Naive B cell (primary cell): ENCODE measurements around the gene RNF145. TPM values are rescaled to one million over a fixed set of nuclear protein-coding genes. Genes with fewer than 3 reads are reported as not detected.
"Not testable (repeated sequence)": the region's sequence is repeated elsewhere in the genome, so short reads cannot be mapped to it uniquely, and the experiment has no call there.

Experiments
- ATAC-seq, 2 donors: fragments of 150-1000 bp; cut with Tn5 transposase; 2 replicates each; pipeline ENCODE4 v1.10.0; 2021; ENCODE audit warnings: low read depth in 2 of 2, mild to moderate bottlenecking in 2 of 2, moderate library complexity in 2 of 2
- DNase-seq: peaks from one replicate; pipeline ENCODE4 v3.0.0; 2022
- H3K27ac Mint-ChIP-seq, 6 donors: one replicate each; pipeline ENCODE4 v1.8.0; 2020 to 2022; ENCODE audit warnings: mild to moderate bottlenecking in 6 of 6, mixed read lengths in 6 of 6, moderate library complexity in 5 of 6, inconsistent platforms in 2 of 6
- H3K27me3 Mint-ChIP-seq, 3 donors: one replicate each; pipeline ENCODE4 v1.8.0; 2021 to 2022; ENCODE audit warnings: mixed read lengths in 3 of 3, mild to moderate bottlenecking in 1 of 3
- H3K36me3 Mint-ChIP-seq, 2 donors: one replicate each; pipeline ENCODE4 v1.8.0; 2020 to 2022; ENCODE audit warnings: mixed read lengths in 2 of 2, inconsistent platforms in 1 of 2, mild to moderate bottlenecking in 1 of 2
- H3K4me1 Mint-ChIP-seq, 3 donors: one replicate each; pipeline ENCODE4 v1.8.0; 2020 to 2022; ENCODE audit warnings: mixed read lengths in 3 of 3, inconsistent platforms in 1 of 3, mild to moderate bottlenecking in 1 of 3, moderate library complexity in 1 of 3
- H3K4me3 Mint-ChIP-seq, 8 donors: one replicate each; pipeline ENCODE4 v1.8.0; 2020 to 2022; ENCODE audit warnings: mild to moderate bottlenecking in 8 of 8, mixed read lengths in 8 of 8, moderate library complexity in 8 of 8, inconsistent platforms in 2 of 8
- H3K9me3 Mint-ChIP-seq, 7 donors: one replicate each; pipeline ENCODE4 v1.8.0; 2020 to 2022; ENCODE audit warnings: mixed read lengths in 7 of 7, mild to moderate bottlenecking in 5 of 7, inconsistent platforms in 2 of 7, moderate library complexity in 1 of 7
- polyA plus RNA-seq, 6 donors: library from polyadenylated mRNA; unstranded; fragments of 300-500 nt; fragmentation: Illumina TruSeq; gene quantifications; one replicate each; pipeline ENCODE4 v1.2.3, GENCODE V29; 2021; ENCODE audit warnings: low read depth in 6 of 6

Gene RNF145
- polyA plus RNA-seq, 6 donors from 2014 or later: 8.8 to 14.4 (median 10.4) TPM

- Mint-ChIP-seq H3K4me1 (no peaks in the 10 kb centered on the region), H3K4me3 (no peak overlapping the region), H3K9me3 (peaks cover 0 to 14% (median 6%) of the 10 kb centered on the region in 7 donors), H3K27me3 (no peaks in the 10 kb centered on the region), H3K27ac (no peak overlapping the region), H3K36me3 (peaks cover under 1 to 2% of the 10 kb centered on the region in 2 donors)
- ATAC-seq (no peak), DNase-seq (no peak)
Measured at GRCh38 chr5:159130871-159131270, 78.5 kb downstream of the RNF145 start.

- Mint-ChIP-seq H3K27me3 (no peaks in the 10 kb centered on the region), H3K27ac (no peak overlapping the region), H3K4me1 (no peaks in the 10 kb centered on the region), H3K36me3 (peaks cover 5 to 9% of the 10 kb centered on the region in 2 donors), H3K4me3 (no peak overlapping the region), H3K9me3 (peaks cover 4 to 22% (median 16%) of the 10 kb centered on the region in 7 donors)
- ATAC-seq (no peak), DNase-seq (no peak)
Measured at GRCh38 chr5:159128070-159128541, 81.2 kb downstream of the RNF145 start.

- no peak overlapping the region for H3K27ac Mint-ChIP-seq
- peaks cover 4 to 22% (median 16%) of the 10 kb centered on the region in 7 donors for H3K9me3 Mint-ChIP-seq
- H3K27me3 Mint-ChIP-seq: no peaks in the 10 kb centered on the region
- H3K4me3 Mint-ChIP-seq: no peak overlapping the region
- no peak for ATAC-seq
- peaks cover 5 to 9% of the 10 kb centered on the region in 2 donors for H3K36me3 Mint-ChIP-seq
- no peak for DNase-seq
- H3K4me1 Mint-ChIP-seq: peaks cover 7 to 16% (median 14%) of the 10 kb centered on the region in 3 donors
Measured at GRCh38 chr5:159123700-159124099, 85.7 kb downstream of the RNF145 start.

GRCh38 chr5:159123189-159123588, 86.2 kb downstream of the RNF145 start:
- ATAC-seq: no peak
- Mint-ChIP-seq H3K4me3 (no peak overlapping the region), H3K9me3 (peaks cover 4 to 22% (median 16%) of the 10 kb centered on the region in 7 donors), H3K27me3 (no peaks in the 10 kb centered on the region), H3K4me1 (peaks cover 7 to 16% (median 14%) of the 10 kb centered on the region in 3 donors), H3K36me3 (peaks cover 5 to 9% of the 10 kb centered on the region in 2 donors), H3K27ac (no peak overlapping the region)
- no peak for DNase-seq

GRCh38 chr5:159121061-159121460, 88.3 kb downstream of the RNF145 start:
- peak overlapping the region in 2 of 6 donors; percentile 40 to 51 for H3K27ac Mint-ChIP-seq
- peaks cover 7 to 16% (median 14%) of the 10 kb centered on the region in 3 donors for H3K4me1 Mint-ChIP-seq
- ATAC-seq (no peak), DNase-seq (no peak)
- peaks cover 5 to 9% of the 10 kb centered on the region in 2 donors for H3K36me3 Mint-ChIP-seq
- H3K4me3 Mint-ChIP-seq: peak overlapping the region in 2 of 8 donors; percentile 38 to 57
- H3K9me3 Mint-ChIP-seq: peaks cover 4 to 16% (median 6%) of the 10 kb centered on the region in 7 donors
- no peaks in the 10 kb centered on the region for H3K27me3 Mint-ChIP-seq

GRCh38 chr5:159120446-159120845, 88.9 kb downstream of the RNF145 start:
- peaks cover under 1 to 4% of the 10 kb centered on the region in 2 donors for H3K36me3 Mint-ChIP-seq
- H3K9me3 Mint-ChIP-seq: peaks cover 0 to 13% (median 4%) of the 10 kb centered on the region in 7 donors
- peak overlapping the region in 3 of 6 donors; percentile 39 to 86 (median 41) for H3K27ac Mint-ChIP-seq
- peak overlapping the region in 7 of 8 donors; percentile 13 to 61 (median 42) for H3K4me3 Mint-ChIP-seq
- H3K27me3 Mint-ChIP-seq: no peaks in the 10 kb centered on the region
- DNase-seq: no peak
- peak; percentile 40 to 50 for ATAC-seq
- H3K4me1 Mint-ChIP-seq: peaks cover 7 to 16% (median 14%) of the 10 kb centered on the region in 3 donors

GRCh38 chr5:159119842-159120241, 89.5 kb downstream of the RNF145 start:
- peak overlapping the region in 1 of 6 donors; percentile 41 for H3K27ac Mint-ChIP-seq
- H3K4me3 Mint-ChIP-seq: peak overlapping the region in 2 of 8 donors; percentile 13 to 43
- not testable (repeated sequence) for ATAC-seq, H3K27me3 Mint-ChIP-seq, DNase-seq, H3K9me3 Mint-ChIP-seq, H3K36me3 Mint-ChIP-seq
- peaks cover 7 to 16% (median 14%) of the 10 kb centered on the region in 3 donors for H3K4me1 Mint-ChIP-seq

GRCh38 chr5:159118958-159119659, 90.2 kb downstream of the RNF145 start:
- H3K27ac Mint-ChIP-seq, H3K4me3 Mint-ChIP-seq, ATAC-seq, H3K36me3 Mint-ChIP-seq, H3K27me3 Mint-ChIP-seq, DNase-seq, H3K9me3 Mint-ChIP-seq: not testable (repeated sequence)
- peaks cover 7 to 16% (median 14%) of the 10 kb centered on the region in 3 donors for H3K4me1 Mint-ChIP-seq

- DNase-seq (no peak), ATAC-seq (no peak)
- Mint-ChIP-seq H3K9me3 (no peaks in the 10 kb centered on the region), H3K27ac (no peak overlapping the region), H3K27me3 (no peaks in the 10 kb centered on the region), H3K4me1 (no peaks in the 10 kb centered on the region), H3K4me3 (no peak overlapping the region), H3K36me3 (peaks cover 0 to 4% of the 10 kb centered on the region in 2 donors)
Measured at GRCh38 chr5:159113405-159113804, 95.9 kb downstream of the RNF145 start.

- Mint-ChIP-seq H3K27me3 (no peaks in the 10 kb centered on the region), H3K9me3 (no peaks in the 10 kb centered on the region), H3K4me1 (no peaks in the 10 kb centered on the region), H3K36me3 (peaks cover 0 to 4% of the 10 kb centered on the region in 2 donors), H3K27ac (no peak overlapping the region), H3K4me3 (no peak overlapping the region)
- ATAC-seq (no peak), DNase-seq (no peak)
Measured at GRCh38 chr5:159112436-159112835, 96.9 kb downstream of the RNF145 start.

Other genes with a start within 250 kb of the RNF145 start
- gene EBF1, start 109.6 kb downstream of the RNF145 start, polyA plus RNA-seq: 10 to 100 TPM; 27.7 to 48.4 (median 40.1) TPM
- gene UBLCP1, start 53.7 kb upstream of the RNF145 start, polyA plus RNA-seq: 10 to 100 TPM; 48.4 to 69.5 (median 61.2) TPM
- not detected for gene IL12B, start 120.9 kb upstream of the RNF145 start, polyA plus RNA-seq